Fibroblast of peridontal ligament (primary cell): Measurements from ENCODE around the gene TPSG1.

Experiments
- DNase-seq: peaks from one replicate; pipeline ENCODE4 v3.0.0-alpha.2; 2010; ENCODE audit errors: extremely low read depth

TPSG1 gene

GRCh38 chr16:1177053-1177452 lies 48.0 kb downstream of the TPSG1 start:
- no peak for DNase-seq

GRCh38 chr16:1176280-1176897 lies 48.7 kb downstream of the TPSG1 start:
- no peak for DNase-seq

GRCh38 chr16:1175566-1176279 lies 49.3 kb downstream of the TPSG1 start:
- peak; percentile 5 for DNase-seq

- no peak for DNase-seq
Measured at GRCh38 chr16:1174477-1175357, 50.4 kb downstream of the TPSG1 start.

- DNase-seq, result no peak
Measured at GRCh38 chr16:1173788-1174451, 51.1 kb downstream of the TPSG1 start.

GRCh38 chr16:1172651-1173050 lies 52.4 kb downstream of the TPSG1 start:
- no peak for DNase-seq

GRCh38 chr16:1171854-1172428 lies 53.1 kb downstream of the TPSG1 start:
- DNase-seq, result no peak
